Activated gamma-delta T cell treated with anti-CD3 and anti-CD28 coated beads, Interleukin-2, amount 50 U/mL, for 16 hours (primary cell): ENCODE results near the gene RNU5D-1.
A peak's percentile ranks its signal among the peaks of the same experiment; 100 is the strongest.
"Not testable (repeated sequence)": the region's sequence is repeated elsewhere in the genome, so short reads cannot be mapped to it uniquely, and the experiment has no call there.

Source experiments
- DNase-seq: peaks from one replicate; pipeline ENCODE4 v3.0.0-alpha.2; 2020; ENCODE audit warnings: low read depth

RNU5D-1 gene

DNA sequence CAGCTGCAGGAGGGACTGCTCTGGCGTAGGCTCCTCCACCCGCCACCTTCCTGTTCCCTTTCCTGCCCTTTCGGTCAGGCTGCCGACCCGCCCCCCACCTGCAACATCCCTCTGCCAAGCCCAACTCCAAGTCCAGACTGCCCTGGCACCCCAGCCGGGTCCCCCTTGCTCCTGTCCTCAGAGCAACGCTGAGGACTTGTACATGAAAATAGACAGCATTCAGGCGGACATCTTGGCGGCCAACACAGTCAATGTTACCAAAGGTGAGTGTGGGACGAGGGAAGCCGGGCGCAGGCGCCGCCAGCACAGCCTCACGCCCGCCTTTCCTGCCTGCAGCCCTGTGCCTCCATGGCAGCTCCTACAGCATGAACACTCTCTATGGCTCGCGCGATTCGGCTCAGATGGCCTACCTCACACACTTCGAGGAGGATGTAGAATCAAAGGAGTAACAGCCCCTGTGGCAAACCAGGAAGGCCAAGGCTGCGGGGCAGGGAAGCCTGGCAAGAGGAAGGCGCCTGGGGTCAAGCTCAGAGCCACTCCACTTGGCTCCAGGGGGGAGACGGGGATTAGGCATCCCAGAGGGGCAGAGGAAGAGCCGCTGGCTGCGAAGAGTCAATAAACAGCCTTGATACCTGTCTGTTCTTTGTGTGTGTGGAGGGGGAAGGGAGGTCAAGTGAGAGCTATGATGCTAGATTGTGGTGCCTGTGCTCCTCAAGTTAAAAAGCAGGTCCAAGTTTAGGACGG, 5.8 kb downstream of the RNU5D-1 start:
- DNase-seq: no peak

DNA sequence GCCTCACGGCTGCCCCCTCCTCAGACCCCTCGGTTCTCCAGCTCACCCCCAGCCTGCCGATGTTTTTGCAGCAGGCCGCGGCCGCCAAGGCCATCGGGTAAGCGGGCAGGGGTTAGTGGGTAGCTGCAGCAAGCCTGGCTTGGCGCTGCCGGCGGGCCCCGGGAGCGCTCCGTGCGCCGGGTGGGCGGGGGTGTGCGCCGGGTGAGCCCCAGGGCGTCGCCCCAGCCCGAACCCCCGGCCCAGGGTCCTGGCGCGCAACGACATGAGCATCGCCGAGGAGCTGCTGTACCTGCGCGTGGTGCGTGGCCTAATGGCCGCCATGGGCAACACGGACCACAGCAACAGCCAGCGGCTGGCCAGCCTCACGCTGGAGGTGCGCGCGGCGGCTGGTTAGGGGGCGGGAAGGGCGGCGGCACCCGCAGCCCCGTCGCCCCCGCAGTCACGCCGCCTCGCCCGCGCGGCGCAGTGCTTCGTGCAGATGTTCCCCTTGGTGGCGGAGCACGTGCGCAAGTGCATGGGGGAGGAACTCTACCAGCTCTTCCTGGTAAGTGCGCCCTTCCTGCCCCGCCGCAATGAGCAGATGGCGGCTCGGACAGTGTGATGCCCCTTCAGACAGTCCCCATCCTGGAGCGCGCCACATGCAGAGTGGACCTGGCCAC, 6.5 kb downstream of the RNU5D-1 start:
- no peak for DNase-seq

DNA sequence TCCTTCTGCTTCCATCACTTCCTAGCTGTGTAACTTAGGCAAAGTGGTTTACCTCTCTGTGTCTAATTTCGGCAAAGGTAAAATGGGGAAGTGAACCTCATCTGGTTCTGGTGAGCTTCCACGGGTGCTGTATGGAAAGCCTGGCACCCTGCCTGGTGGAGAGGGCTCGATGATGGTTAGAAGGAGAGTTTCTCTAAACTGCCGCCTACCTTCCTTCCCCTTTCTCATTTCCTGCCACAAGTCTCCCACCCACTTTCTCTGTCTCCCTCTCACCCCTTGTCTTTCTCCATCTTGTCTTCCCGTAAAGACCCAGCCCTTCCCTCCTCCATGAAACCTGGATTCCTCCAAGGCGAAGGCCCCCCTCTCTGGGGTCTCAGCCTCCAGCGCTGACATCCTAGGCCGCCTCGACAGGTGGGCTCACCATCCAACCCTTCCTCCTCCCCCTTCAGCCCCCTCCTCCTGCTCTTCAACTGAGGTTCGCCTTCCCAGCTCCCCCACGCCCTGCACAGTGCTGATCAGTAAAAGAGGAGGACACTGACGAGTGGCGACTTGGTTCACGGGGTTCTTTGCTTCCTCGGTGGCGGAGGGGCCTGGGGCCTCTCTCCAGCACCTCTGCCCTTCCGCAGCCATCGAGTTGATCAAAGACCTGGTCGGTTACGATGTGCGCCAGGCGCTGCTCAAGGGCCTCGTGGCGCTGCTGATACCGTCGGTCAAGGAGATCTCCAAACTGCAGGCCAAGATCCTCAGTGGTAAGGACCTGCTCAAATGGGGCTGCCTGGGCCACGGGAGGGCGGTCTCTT, 7.3 kb downstream of the RNU5D-1 start:
- peak; percentile 20 for DNase-seq

DNA sequence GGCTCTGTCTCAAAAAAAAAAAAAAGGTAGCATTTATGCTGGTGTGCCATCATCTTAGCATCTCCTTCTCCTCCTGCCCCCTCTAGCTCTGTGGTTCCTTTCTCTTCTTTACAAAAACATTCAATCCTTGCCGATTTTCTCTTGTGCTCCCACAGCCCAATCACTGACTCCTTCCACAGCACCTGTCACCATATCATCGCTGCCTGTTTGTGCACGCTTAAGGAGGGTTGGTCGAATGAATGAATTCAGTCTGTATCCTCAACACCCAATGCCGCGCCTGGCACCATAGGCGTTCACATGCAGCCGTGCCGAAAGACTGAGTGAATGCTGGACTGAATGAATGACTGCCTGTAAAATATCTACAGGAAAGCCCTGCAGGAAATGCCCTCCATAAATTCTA, 7.9 kb downstream of the RNU5D-1 start:
- DNase-seq: no peak

DNA sequence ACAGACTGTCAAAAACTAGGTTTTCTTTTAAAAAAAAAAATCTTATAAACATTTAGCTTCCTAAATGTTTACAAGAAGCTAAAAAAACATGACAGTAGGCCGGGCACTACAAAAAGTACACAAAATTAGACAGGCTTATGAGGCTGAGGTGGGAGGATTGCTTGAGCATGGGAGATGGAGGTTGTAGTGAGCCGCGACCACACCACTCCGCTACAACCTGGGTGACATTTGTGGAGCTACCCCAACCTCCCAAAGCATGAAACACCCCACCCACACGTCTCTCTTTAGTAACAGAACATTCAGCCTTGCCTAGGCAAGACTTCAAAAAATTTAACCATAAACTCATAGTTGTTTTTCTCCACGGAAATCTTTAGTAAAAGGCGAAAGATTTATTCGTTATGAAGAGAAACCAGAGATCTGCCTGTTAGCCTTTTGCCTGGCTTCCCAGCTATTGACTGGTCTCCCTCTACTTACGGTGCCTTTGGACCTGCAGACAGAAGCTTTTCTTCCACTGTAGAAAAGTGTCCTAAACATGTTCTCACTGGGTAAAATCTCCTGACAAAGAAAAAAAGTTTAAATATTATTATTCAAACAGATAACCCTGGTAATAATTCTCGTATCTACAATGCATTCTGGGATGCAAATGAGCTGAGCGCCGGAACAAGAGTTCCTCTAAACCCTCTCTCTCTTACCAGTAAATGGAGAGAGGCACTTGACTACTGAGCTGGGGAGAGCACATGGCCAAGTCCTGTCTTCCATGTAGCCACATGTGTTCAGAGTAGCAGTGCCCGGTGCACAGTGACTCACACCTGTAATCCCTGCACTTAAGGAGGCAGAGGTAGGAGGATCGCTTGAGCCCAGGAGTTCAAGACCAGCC, 9.2 kb downstream of the RNU5D-1 start:
- DNase-seq: peak; percentile 61

DNA sequence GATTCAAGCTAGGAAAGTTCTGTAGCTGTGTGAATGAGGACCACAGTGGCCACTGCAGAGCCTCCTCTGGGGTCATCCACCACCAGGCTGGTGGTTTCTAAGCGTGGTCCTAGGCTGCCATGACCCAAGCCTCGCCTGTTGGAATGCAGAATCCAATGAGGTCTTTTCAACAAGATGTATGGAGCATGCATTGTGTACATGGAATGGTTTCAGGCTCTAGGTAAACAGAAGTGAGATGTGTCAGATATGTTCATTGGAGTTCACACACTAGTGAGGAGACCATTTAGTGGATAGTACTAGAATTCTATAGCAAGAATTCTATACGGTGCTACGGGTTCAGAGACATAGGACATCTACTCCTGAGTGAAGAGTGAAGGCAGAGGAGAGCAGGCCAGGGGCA, 10.7 kb downstream of the RNU5D-1 start:
- DNase-seq: no peak

DNA sequence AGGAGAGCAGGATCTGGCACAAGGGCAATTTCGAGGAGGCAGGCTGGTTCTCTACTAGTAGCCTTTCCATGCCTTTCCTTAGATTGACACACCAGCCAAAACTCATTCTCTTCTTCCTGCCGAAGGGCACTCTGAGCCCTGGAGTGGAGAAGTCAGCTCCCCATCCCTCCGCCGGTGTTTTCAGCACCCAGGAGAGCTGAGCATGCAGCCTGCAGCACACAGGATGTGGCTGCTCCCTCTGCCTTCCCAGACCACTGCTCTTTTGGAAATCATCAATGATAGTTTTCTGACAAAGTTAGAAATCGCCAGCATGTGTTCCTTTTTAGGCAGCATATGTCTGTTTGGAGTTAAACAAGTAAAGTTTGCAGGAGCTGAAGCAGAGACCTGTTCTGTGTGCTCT, 11.7 kb downstream of the RNU5D-1 start:
- DNase-seq: no peak

DNA sequence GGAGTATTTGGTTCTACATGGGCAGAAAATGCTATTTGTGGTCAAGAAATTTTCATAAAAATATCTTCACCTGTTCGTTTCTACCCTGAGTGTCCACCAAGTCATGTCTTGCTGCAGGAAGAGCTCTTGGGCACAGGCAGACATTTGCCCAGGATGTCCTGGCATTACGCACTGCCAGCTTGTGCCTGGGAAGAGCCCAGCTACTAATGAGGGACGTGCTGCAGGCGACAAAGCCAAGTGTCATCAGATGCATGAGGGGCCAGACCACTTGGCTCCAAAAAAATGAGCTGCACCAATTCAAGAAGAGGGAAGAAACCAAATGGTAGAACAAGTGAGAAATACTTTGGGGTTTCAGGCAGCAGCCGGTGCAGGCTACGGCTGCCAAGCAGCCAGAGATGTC, 12.9 kb downstream of the RNU5D-1 start:
- no peak for DNase-seq

DNA sequence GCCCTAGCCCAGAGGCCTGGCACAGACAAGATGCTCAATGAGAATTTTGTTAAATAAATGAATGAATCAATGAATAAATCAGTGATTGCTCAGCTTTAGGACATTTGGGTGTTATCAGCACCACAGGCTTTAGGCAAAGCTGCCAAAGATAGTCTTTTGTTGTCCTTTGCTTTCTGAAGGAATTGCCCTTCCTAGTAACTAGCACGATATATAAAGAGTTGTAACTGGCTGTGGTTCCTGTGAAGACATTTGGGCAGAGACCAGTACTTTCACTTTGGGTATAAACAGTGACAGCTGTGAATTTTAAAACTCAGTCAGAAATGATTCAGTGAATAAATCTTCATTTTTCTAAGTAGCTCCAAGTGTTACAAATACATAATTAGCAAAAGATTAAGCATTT, 13.3 kb downstream of the RNU5D-1 start:
- no peak for DNase-seq

DNA sequence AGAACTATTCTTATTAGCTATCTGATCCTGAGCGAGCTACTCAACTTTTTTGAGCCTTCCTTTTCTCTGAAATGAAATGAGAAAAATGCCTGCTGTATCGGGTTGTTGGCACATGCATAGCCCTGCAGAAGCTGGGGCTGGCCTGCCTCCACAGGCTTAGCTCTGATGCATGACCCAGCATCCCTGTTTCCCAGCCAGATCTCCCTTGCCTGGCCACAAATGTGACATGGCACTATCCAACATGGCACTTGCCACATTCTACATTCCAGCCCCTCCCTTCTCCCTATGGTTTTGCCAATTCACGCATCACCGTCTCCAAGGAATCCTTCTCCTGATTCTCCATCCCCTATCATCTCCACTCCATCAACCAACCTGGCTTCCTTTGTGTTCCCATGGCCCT, 13.8 kb downstream of the RNU5D-1 start:
- DNase-seq: no peak

DNA sequence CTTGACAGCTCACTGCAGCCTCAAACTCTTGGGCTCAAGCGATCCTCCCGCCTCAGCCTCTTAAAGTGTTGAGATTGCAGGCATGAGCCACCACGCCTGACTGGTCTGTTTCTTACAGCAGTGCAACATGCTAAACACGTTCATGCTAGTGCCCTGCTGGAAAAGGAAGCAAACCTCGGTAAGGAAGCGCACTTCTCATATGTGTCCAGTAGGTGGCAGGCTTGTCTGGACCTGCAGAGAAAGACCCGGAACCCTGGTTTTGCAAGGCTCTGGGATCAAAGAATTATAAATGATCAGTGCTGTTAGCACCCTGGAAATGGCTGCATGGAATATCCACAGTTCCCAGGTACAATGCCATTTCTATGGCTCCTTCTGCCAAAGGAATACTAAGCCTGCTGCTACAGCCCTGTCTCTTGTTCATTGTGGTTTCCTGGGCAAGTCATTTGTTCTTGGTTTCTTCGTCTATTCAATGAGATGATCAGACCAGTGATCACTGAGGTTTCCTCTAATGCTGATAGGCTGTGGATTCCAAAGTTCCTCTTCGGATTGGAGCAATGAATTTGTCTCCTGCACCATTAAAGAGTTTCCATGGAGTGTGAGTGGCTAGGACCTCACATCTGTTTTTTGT, 15.9 kb downstream of the RNU5D-1 start:
- peak; percentile 45 for DNase-seq

DNA sequence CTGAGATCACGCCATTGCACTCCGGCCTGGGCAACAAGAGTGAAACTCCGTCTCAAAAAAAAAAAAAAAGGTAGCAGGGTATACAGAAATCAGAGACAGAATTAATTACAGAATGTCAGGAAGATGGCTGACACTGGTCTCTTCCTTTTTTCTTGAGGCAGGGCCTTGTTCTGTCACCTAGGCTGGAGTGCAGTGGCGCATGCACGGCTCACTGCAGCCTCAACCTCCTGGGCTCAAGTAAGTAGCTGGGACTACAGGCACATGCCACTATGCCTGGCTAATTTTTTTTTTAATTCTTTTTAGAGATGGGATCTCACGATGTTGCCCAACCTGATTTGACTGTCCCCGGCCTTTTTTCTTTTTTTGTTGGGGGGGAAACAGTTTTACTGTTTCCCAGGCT, 16.4 kb downstream of the RNU5D-1 start:
- DNase-seq: no peak

DNA sequence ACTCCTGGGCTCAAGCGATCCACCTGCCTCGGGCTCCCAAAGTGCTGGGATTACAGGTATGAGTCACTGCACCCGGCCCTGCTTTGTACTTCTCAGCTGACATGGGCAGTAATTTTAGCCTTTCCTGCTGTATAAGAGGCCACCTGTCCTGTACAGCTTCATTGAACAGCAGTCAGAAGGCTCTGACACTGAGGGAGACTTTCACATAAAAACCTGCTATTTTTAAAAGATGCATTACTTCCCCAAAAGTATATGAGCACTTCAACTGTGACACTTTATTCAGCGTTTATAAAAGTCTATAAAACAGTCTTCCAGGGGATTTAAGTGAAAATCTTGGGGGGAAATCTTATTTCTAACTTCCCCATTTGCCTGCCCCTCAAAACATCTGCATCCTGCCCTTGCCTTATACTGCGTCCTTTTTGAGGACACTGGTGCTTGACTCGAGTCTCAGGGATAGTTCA, 17.6 kb downstream of the RNU5D-1 start:
- DNase-seq: no peak

DNA sequence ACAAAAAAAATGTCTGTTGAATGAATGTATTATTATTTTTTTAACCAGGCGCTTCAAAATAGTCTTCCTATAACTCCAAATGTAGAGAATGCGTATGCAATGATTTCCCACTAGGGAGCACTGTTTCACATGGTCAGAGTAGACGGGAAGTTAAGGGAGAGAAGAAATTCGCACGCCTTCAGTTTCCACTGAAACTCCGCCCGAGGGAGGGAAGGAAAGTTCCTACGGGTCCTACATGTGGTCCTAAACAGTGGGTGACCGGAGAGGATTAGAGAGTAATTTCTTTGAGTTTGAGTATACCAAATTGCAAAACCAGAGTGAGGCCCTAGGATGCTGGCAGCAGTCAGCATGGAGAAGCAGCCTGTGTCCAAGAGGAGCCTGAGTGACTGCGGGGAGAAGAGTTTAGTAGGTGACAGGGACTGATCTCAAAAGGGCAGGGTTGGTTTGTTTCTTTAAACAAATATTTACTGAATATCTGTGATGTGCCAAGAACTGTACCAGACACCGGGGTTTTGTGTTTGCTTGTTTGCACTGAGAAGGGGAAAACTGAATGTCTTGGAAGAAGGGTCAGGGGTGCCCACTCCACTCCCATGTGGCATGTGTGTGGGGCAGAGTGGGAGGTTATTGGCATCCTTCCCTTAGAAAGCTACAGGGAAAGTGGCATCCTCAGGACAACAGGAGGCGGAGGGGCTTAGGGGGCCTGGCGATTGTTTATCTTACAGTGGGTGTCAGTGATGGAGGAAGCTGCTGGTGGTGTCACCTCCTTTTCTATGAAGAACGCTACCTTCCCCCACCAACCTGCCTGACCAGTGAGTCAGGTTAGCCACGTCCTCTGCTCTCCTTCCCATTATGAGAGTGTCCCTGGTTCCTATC, 22.8 kb downstream of the RNU5D-1 start:
- DNase-seq: no peak

DNA sequence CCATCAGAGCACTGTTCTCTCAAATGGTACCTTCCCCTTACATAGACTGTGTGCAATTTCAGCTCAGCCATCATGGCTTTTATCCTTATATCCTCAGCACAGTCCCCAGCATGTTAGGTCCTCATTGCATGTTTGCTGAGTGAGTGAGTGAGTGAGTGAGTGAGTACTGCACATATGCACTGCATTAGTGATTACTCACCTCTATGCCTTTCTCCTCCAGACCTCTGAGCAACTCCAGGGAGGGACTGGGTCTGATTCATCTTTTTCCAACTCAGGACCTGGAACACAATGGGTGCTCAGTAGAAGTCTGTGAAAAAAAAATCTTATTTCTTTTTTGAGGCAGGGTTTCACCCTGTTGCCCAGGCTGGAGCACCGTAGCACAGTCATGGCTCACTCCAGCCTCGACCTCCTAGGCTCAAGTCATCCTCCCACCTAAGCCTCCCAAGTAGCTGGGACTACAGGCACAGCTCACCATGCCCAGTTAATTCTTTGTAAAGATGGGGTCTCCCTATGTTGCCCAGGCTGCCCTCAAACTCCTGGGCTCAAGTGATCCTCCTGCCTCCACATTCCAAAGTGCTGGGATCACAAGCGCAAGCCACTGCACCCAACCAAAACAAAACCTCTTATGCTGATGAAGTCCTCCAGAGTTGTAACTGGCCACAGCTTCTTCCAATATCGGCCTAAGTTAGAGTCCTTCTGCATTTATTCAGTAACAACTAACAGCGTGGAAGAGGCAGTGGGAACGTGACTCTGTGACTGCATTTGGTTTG, 23.7 kb downstream of the RNU5D-1 start:
- DNase-seq: no peak

DNA sequence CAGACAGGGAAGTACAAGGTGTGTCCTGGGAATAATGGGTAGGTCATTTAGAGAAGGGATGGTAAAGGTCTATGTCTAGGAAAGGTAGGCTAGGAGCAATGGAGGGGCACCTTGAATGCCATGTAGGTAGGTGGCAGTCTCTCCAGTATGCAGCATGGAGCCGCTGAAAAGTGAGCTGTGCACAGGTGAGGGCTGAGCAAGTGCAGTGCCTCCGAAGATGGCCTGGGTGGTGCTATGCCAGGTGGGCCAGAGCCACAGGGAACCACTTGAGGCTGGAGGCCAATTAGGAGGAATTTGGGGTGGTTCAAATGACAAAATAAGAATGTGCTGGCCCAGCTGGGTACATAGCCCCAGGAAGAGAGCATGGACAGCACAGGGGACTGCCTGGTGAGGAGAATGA, 25.0 kb downstream of the RNU5D-1 start:
- DNase-seq: no peak

DNA sequence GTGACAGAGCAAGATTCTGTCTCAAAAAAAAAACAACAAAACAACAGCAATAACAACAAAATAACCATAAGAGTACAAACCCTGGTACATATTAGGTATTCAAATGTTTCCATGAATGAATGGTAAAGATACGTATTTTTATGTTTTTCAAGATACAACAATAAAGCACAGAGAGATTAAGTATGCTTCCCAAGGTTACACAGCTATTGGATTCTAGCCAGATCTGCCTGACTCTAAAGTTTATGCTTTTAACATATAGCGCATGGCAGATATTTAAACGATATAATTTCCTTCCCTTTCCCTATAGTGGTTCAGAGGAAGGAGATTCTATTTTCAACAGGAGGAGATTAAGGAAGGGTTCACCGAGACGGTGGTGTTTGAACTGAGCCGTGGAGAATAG, 25.5 kb downstream of the RNU5D-1 start:
- no peak for DNase-seq

DNA sequence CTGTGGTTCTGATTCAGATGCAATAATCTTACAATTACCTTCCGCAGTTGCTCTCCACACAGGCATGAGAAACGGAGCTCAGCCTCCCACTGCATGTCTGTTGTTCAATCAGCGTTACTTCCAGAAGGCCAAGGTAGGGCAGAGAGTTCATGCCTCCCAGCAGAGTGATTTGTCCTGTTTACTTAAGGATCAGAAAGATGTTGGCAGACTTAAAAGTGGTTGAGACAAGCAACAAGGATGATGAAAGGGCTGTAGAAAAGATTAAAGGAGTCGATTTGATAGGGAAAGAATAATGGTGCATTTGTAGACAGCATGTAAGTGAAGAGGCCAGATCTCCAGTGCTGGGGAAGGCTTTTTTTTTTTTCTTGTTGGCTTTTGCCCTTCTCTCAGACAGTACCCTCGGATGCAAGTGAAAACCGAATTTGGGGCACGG, 29.8 kb downstream of the RNU5D-1 start:
- DNase-seq: no peak

DNA sequence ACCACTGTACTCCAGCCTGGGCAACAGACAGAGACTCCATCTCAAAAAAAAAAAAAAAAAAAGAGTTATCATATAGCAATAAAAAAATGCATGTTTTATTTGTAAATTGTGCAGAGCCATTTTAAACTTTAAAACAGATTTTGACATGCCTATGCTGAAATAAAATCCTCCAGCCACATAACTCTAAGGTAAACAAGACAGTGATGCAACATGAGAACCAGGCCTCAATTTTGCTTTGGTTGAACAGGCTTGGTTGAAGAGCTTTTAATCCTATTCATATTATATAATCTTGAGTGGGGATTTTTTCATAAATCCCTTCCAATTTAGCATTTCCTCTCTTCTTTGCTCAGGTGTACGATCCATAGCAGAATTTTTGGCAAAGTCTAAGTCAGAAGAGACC, 30.4 kb downstream of the RNU5D-1 start:
- no peak for DNase-seq

DNA sequence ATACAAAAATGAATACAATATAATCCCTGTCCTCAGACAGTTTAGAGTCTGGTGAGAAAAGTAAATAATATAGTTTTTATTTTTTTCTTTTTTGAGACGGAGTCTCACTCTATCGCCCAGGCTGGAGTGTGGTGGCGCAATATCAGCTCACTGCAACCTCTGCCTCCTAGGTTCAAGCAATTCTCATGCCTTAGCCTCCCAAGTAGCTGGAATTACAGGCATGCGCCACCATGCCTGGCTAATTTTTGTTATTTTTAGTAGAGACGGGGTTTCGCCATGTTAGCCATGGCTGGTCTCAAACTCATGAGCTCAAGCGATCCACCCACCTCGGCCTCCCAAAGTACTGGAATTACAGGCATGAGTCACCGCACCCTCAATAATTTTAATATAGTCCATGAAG, 31.6 kb downstream of the RNU5D-1 start:
- DNase-seq: not testable (repeated sequence)
